ENCODE measurements around the gene PDE12. TPM values are rescaled to one million over a fixed set of nuclear protein-coding genes. Genes with fewer than 3 reads are reported as not detected.

The PDE12 gene
- total RNA-seq, 1 donor from 2014 or later: 24.8 TPM

GRCh38 chr3:57596495-57597126, 40.5 kb downstream of the PDE12 start:
- no peaks in the 10 kb centered on the region for H3K9me3 Mint-ChIP-seq
- ATAC-seq (ENCODE audit: low read depth) (no peak), DNase-seq (peak; percentile 44)
- CTCF ChIA-PET: interaction anchor here (1.4 to 1.9 kb wide), 2 partner anchors 40 to 159 kb away, joined by 3 to 5 read pairs; partner anchors contain the start of genes PDE12 and SLMAP
- no peak for TF ChIP-seq CTCF (IDR thresholded peaks at IDR 0.05)
- POLR2A ChIA-PET: interaction anchor here (0.6 to 5.3 kb wide), 12 partner anchors 28 to 919 kb away, joined by 3 to 99 read pairs (median 4); partner anchors contain the start of genes APPL1, DENND6A, PDE12 and SLMAP
- no peaks in the 10 kb centered on the region for H3K27me3 Mint-ChIP-seq
- H3K36me3 Mint-ChIP-seq (ENCODE audit: low read depth): peaks cover 29% of the 10 kb centered on the region
- peak overlapping the region; percentile 95 for H3K4me3 Mint-ChIP-seq
- intact Hi-C loops (cut with micrococcal nuclease): loop anchor here (1.0 to 10.0 kb wide), 13 partner anchors 40 to 1042 kb away; partner anchors contain the start of genes APPL1, ARHGEF3, CCDC66 and FLNB
- peak overlapping the region; percentile 100 for H3K27ac Mint-ChIP-seq
- peaks cover 55% of the 10 kb centered on the region for H3K4me1 Mint-ChIP-seq

- ChIA-PET POLR2A (interaction anchor here (0.5 to 5.3 kb wide), 26 partner anchors 9 to 1389 kb away, joined by 3 to 99 read pairs (median 4); partner anchors contain the start of genes APPL1, CCDC66, DENND6A and PDE12), CTCF (interaction anchor here (0.6 to 1.9 kb wide), 2 partner anchors 156 to 159 kb away, joined by 3 to 5 read pairs; partner anchors contain the start of gene SLMAP)
- Mint-ChIP-seq H3K36me3 (ENCODE audit: low read depth) (peaks cover 28% of the 10 kb centered on the region), H3K4me3 (peak within 1 kb of the TSS; percentile 95), H3K9me3 (no peaks in the 10 kb centered on the region), H3K27ac (peak within 1 kb of the TSS; percentile 100), H3K27me3 (no peaks in the 10 kb centered on the region), H3K4me1 (peaks cover 53% of the 10 kb centered on the region)
- intact Hi-C loops (cut with micrococcal nuclease): loop anchor here (1.0 to 10.0 kb wide), 13 partner anchors 41 to 1043 kb away; partner anchors contain the start of genes APPL1, ARHGEF3, CCDC66 and FLNB
- peak; percentile 89 for ATAC-seq (ENCODE audit: low read depth)
- peak; percentile 100 for DNase-seq
- no peak for TF ChIP-seq CTCF (IDR thresholded peaks at IDR 0.05)
These were observed 41.3 kb downstream of the PDE12 start, which contains the start of gene ARF4 for GRCh38 chr3:57597127-57597923. Gene ARF4 (minus strand): TSS chr3:57597344. CDS start chr3:57597140, 204 bp downstream.

GRCh38 chr3:57598765-57599360, 42.8 kb downstream of the PDE12 start:
- Mint-ChIP-seq H3K27me3 (no peaks in the 10 kb centered on the region), H3K9me3 (no peaks in the 10 kb centered on the region), H3K4me3 (peak overlapping the region; percentile 95), H3K4me1 (peaks cover 43% of the 10 kb centered on the region), H3K36me3 (ENCODE audit: low read depth) (peaks cover 27% of the 10 kb centered on the region), H3K27ac (peak overlapping the region; percentile 100)
- intact Hi-C loops (cut with micrococcal nuclease): loop anchor here (5.0 to 10.0 kb wide), 4 partner anchors 202 to 1044 kb away; partner anchors contain the start of genes ARHGEF3 and CCDC66
- TF ChIP-seq CTCF (IDR thresholded peaks at IDR 0.05): no peak
- ChIA-PET CTCF (no interaction called here), POLR2A (interaction anchor here (0.8 to 5.3 kb wide), 3 partner anchors 43 to 157 kb away, joined by 4 to 99 read pairs (median 15); partner anchors contain the start of genes DENND6A, PDE12 and SLMAP)
- DNase-seq: no peak
- no peak for ATAC-seq (ENCODE audit: low read depth)

GRCh38 chr3:57600195-57600594, 44.1 kb downstream of the PDE12 start:
- H3K27me3 Mint-ChIP-seq: no peaks in the 10 kb centered on the region
- CTCF ChIA-PET: no interaction called here
- H3K27ac Mint-ChIP-seq: no peak overlapping the region

More at GRCh38 chr3:57600195-57600594, 44.1 kb downstream of the PDE12 start:
- Mint-ChIP-seq H3K9me3 (no peaks in the 10 kb centered on the region), H3K36me3 (ENCODE audit: low read depth) (peaks cover 24% of the 10 kb centered on the region), H3K4me1 (peaks cover 32% of the 10 kb centered on the region), H3K4me3 (no peak overlapping the region)
- POLR2A ChIA-PET: interaction anchor here (5.3 kb wide), 1 partner anchor 44 kb away, joined by 99 read pairs; the partner anchor contains the start of gene PDE12
- no peak for DNase-seq
- no peak for ATAC-seq (ENCODE audit: low read depth)
- intact Hi-C loops (cut with micrococcal nuclease): no loop called here
- no peak for TF ChIP-seq CTCF (IDR thresholded peaks at IDR 0.05)
